NCI-H446 treated with DMSO at 0.1 percent for 48 hours (cell line): ENCODE results near the gene MROH2A.
"Not testable (repeated sequence)": the region's sequence is repeated elsewhere in the genome, so short reads cannot be mapped to it uniquely, and the experiment has no call there.

Source experiments
- DNase-seq: peaks from one replicate; lab custom pipeline; 2025; lab: John Stamatoyannopoulos, UW

The MROH2A gene

GRCh38 chr2:233778030-233778429 lies at the start of gene MROH2A:
Gene MROH2A (plus strand): TSS chr2:233778330. CDS start chr2:233779359, 1,029 bp downstream.
- DNase-seq, result no peak

GRCh38 chr2:233728723-233729301 lies 49.3 kb upstream of the MROH2A start, which contains the start of gene UGT1A3:
Gene UGT1A3 (plus strand): TSS chr2:233729042. CDS start chr2:233729127, 85 bp downstream.
- no peak for DNase-seq

- DNase-seq, result not testable (repeated sequence)
Observed at GRCh38 chr2:233736868-233737653, 41.1 kb upstream of the MROH2A start.

GRCh38 chr2:233740870-233741269 lies 37.3 kb upstream of the MROH2A start:
- no peak for DNase-seq

GRCh38 chr2:233743464-233744259 lies 34.5 kb upstream of the MROH2A start:
- DNase-seq, result no peak

- DNase-seq, result no peak
Observed at GRCh38 chr2:233745073-233745755, 32.9 kb upstream of the MROH2A start.

GRCh38 chr2:233745838-233746237 lies 32.3 kb upstream of the MROH2A start:
- not testable (repeated sequence) for DNase-seq

- no peak for DNase-seq
Observed at GRCh38 chr2:233746475-233747282, 31.5 kb upstream of the MROH2A start.

GRCh38 chr2:233747283-233747544 lies 30.9 kb upstream of the MROH2A start:
- no peak for DNase-seq

GRCh38 chr2:233750689-233751088 lies 27.4 kb upstream of the MROH2A start:
- DNase-seq, result not testable (repeated sequence)

- DNase-seq, result not testable (repeated sequence)
Observed at GRCh38 chr2:233751212-233752009, 26.7 kb upstream of the MROH2A start.

- DNase-seq, result no peak
Observed at GRCh38 chr2:233754872-233755611, 23.1 kb upstream of the MROH2A start.

GRCh38 chr2:233756429-233757081 lies 21.6 kb upstream of the MROH2A start:
- no peak for DNase-seq

GRCh38 chr2:233758141-233758540 lies 20.0 kb upstream of the MROH2A start:
- no peak for DNase-seq

- no peak for DNase-seq
Observed at GRCh38 chr2:233758849-233759248, 19.3 kb upstream of the MROH2A start.

- no peak for DNase-seq
Observed at GRCh38 chr2:233760043-233760442, 18.1 kb upstream of the MROH2A start, which contains the start of gene UGT1A1. Gene UGT1A1 (plus strand): TSS chr2:233760270. CDS start chr2:233760288, 18 bp downstream.

- DNase-seq, result no peak
Observed at GRCh38 chr2:233761040-233761769, 16.9 kb upstream of the MROH2A start.

GRCh38 chr2:233764264-233764663 lies 13.9 kb upstream of the MROH2A start:
- no peak for DNase-seq

- DNase-seq, result no peak
Observed at GRCh38 chr2:233764761-233765160, 13.4 kb upstream of the MROH2A start.
